ENCODE data around the gene FNDC7.

DNA sequence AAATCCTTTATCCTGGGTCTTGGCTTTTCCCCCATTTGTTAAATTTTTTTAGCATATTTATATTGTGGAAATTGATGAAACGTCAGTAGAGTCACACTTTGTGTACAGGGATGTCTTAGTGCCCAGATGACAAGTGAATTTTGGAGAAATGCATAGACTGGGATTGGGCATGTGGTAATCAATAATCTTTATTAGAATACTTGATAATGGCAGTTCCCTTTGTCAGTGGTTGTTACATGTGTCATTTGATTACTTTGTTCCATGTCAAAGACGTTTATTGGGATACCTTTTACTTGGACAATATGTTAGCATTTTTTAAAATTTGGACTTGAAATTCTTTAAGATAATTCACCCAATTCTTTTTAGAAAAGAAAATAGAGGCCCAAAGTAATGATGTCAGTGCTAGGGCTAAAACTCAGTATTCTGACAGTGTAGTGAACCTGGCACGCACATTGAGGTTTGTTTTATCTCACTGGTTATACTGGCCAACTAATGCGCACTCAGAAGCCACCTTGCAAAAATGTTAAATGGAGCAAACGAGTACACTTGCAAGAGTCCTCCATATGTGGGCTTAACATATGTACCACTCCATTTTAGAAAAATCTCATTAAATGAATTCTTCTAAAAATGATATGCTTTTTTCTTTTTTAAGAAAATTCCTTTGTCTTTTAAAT lies 11.4 kb upstream of the FNDC7 start:
- TF ChIP-seq, protein P1, sequence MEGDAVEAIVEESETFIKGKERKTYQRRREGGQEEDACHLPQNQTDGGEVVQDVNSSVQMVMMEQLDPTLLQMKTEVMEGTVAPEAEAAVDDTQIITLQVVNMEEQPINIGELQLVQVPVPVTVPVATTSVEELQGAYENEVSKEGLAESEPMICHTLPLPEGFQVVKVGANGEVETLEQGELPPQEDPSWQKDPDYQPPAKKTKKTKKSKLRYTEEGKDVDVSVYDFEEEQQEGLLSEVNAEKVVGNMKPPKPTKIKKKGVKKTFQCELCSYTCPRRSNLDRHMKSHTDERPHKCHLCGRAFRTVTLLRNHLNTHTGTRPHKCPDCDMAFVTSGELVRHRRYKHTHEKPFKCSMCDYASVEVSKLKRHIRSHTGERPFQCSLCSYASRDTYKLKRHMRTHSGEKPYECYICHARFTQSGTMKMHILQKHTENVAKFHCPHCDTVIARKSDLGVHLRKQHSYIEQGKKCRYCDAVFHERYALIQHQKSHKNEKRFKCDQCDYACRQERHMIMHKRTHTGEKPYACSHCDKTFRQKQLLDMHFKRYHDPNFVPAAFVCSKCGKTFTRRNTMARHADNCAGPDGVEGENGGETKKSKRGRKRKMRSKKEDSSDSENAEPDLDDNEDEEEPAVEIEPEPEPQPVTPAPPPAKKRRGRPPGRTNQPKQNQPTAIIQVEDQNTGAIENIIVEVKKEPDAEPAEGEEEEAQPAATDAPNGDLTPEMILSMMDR (IDR thresholded peaks at IDR 0.05): no peak
- TF ChIP-seq POLR2A (IDR thresholded peaks at IDR 0.05) (no peak), POLR2AphosphoS5 (IDR thresholded peaks at IDR 0.05) (no peak)

Measured in breast epithelium (tissue), 3 donors.